ENCODE results near the gene TCF7L2.

TCF7L2 gene

GRCh38 chr10:112967200-112967599 lies 17.2 kb downstream of the TCF7L2 start:
- TF ChIP-seq CTCF (IDR thresholded peaks at IDR 0.05; ENCODE audit: insufficient read depth, missing control alignments) = no peak
- DNase-seq (ENCODE audit: insufficient read length, low spot score) = no peak
- FAIRE-seq = no peak

- FAIRE-seq = no peak
- DNase-seq (ENCODE audit: insufficient read length, low spot score) = no peak
- TF ChIP-seq CTCF (IDR thresholded peaks at IDR 0.05; ENCODE audit: insufficient read depth, missing control alignments) = no peak
Observed at GRCh38 chr10:112969131-112969530, 19.1 kb downstream of the TCF7L2 start.

GRCh38 chr10:112969542-112969941 lies 19.5 kb downstream of the TCF7L2 start:
- DNase-seq (ENCODE audit: insufficient read length, low spot score) = no peak
- FAIRE-seq = no peak

GRCh38 chr10:112970021-112970420 lies 20.0 kb downstream of the TCF7L2 start:
- no peak for TF ChIP-seq CTCF (IDR thresholded peaks at IDR 0.05; ENCODE audit: insufficient read depth, missing control alignments)
- no peak for FAIRE-seq
- no peak for DNase-seq (ENCODE audit: insufficient read length, low spot score)

More at GRCh38 chr10:112969542-112969941, 19.5 kb downstream of the TCF7L2 start:
- no peak for TF ChIP-seq CTCF (IDR thresholded peaks at IDR 0.05; ENCODE audit: insufficient read depth, missing control alignments)

GRCh38 chr10:112972606-112973005 lies 22.6 kb downstream of the TCF7L2 start:
- DNase-seq (ENCODE audit: insufficient read length, low spot score) (no peak), FAIRE-seq (no peak)
- TF ChIP-seq CTCF (IDR thresholded peaks at IDR 0.05; ENCODE audit: insufficient read depth, missing control alignments) = no peak

- DNase-seq (ENCODE audit: insufficient read length, low spot score) = no peak
- TF ChIP-seq CTCF (IDR thresholded peaks at IDR 0.05; ENCODE audit: insufficient read depth, missing control alignments) = no peak
- FAIRE-seq = no peak
Observed at GRCh38 chr10:112973046-112973445, 23.0 kb downstream of the TCF7L2 start.

GRCh38 chr10:112973805-112974204 lies 23.8 kb downstream of the TCF7L2 start:
- FAIRE-seq (no peak), DNase-seq (ENCODE audit: insufficient read length, low spot score) (no peak)
- TF ChIP-seq CTCF (IDR thresholded peaks at IDR 0.05; ENCODE audit: insufficient read depth, missing control alignments) = no peak
